Vagina (tissue), 2 donors: ENCODE results near the gene CRYBA2. TPM values are rescaled to one million over a fixed set of nuclear protein-coding genes. Genes with fewer than 3 reads are reported as not detected.

Experiments
- DNase-seq, 2 donors: peaks; one replicate each; pipeline ENCODE4 v3.0.0-alpha.2; 2017; ENCODE audit errors: extremely low spot score in 2 of 2
- H3K27ac ChIP-seq: fragments of 200-600 bp; sonication (generic); one replicate; pipeline ENCODE4 v1.5.1; 2019
- H3K27me3 ChIP-seq: fragments of 200-600 bp; sonication (generic); one replicate; pipeline ENCODE4 v1.5.1; 2019
- H3K36me3 ChIP-seq, 2 donors: fragments of 200-600 bp; sonication (generic); one replicate each; pipeline ENCODE4 v1.5.1; 2017 to 2019
- H3K4me1 ChIP-seq: fragments of 200-600 bp; sonication (generic); one replicate; pipeline ENCODE4 v1.5.1; 2019
- H3K4me3 ChIP-seq, 2 donors: fragments of 200-600 bp; sonication (generic); 1 replicate in 1 of 2; 2 replicates in 1 of 2; pipeline ENCODE4 v1.5.1; 2016 to 2019
- H3K9me3 ChIP-seq: fragments of 200-600 bp; sonication (generic); one replicate; pipeline ENCODE4 v1.5.1; 2019
- POLR2A ChIP-seq, 2 donors: fragments of 450-650 bp; IDR thresholded peaks; one replicate each; pipeline ENCODE4 v1.6.1; 2017; ENCODE audit warnings: antibody characterized with exemption in 2 of 2, mild to moderate bottlenecking in 2 of 2, moderate library complexity in 2 of 2
- POLR2AphosphoS5 ChIP-seq, 2 donors: sonication (generic); formaldehyde crosslinking; IDR thresholded peaks; one replicate each; pipeline ENCODE4 v1.9.0; 2017; ENCODE audit warnings: antibody characterized with exemption in 2 of 2, mild to moderate bottlenecking in 2 of 2, low read depth in 1 of 2; ENCODE audit not compliant: insufficient read depth in 1 of 2
- intact Hi-C: fragments of 100-400 bp; cut with DNase I; formaldehyde crosslinking; loops from one replicate; pipeline ENCODE4 v1.15.1; 2023
- total RNA-seq: library from RNA; depleted of rRNA; stranded (reverse); fragments of >200 nt; gene quantifications from one replicate; pipeline ENCODE4 v1.2.3, GENCODE V29; 2016
- TF ChIP-seq, protein P1 (sequence below), 3 experiments: fragments of 450-650 bp in 2 of 3; fragments of 200-600 bp in 1 of 3; sonication (generic) in 1 of 3; IDR thresholded peaks; one replicate each; pipeline ENCODE4 v1.5.1; 2017 to 2019; ENCODE audit warnings: antibody characterized with exemption in 3 of 3, mild to moderate bottlenecking in 2 of 3, moderate library complexity in 2 of 3

Gene CRYBA2
- total RNA-seq, 1 donor from 2014 or later, result not detected

DNA sequence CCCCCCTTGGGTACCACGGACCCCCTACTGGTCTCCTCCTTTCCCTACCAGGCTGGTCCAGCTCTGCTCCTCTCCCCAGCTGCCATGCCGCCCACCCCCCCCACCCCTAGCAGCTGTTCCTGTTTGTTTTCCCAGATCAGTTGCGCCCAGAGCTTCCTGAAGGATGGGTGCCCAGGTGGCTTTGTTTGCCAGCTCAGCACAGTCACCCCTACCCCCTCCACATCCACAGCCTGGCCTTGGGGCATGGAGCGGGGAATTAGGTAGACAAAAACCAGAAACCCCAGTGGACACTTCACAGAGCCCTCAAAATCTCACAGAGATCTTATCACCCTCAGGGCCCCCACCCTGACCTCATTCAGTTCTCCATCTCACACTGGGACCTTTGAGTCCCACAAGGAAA is 3.7 kb upstream of the CRYBA2 start:
- no peaks in the 10 kb centered on the region for H3K9me3 ChIP-seq
- H3K4me1 ChIP-seq, result peaks cover 35% of the 10 kb centered on the region
- intact Hi-C loops, result no loop called here
- H3K4me3 ChIP-seq, result no peak overlapping the region
- TF ChIP-seq POLR2AphosphoS5 (IDR thresholded peaks at IDR 0.05; ENCODE audit: insufficient read depth in 1 of 2, low read depth in 1 of 2) (no peak), POLR2A (IDR thresholded peaks at IDR 0.05) (no peak)
- TF ChIP-seq, protein P1, sequence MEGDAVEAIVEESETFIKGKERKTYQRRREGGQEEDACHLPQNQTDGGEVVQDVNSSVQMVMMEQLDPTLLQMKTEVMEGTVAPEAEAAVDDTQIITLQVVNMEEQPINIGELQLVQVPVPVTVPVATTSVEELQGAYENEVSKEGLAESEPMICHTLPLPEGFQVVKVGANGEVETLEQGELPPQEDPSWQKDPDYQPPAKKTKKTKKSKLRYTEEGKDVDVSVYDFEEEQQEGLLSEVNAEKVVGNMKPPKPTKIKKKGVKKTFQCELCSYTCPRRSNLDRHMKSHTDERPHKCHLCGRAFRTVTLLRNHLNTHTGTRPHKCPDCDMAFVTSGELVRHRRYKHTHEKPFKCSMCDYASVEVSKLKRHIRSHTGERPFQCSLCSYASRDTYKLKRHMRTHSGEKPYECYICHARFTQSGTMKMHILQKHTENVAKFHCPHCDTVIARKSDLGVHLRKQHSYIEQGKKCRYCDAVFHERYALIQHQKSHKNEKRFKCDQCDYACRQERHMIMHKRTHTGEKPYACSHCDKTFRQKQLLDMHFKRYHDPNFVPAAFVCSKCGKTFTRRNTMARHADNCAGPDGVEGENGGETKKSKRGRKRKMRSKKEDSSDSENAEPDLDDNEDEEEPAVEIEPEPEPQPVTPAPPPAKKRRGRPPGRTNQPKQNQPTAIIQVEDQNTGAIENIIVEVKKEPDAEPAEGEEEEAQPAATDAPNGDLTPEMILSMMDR (IDR thresholded peaks at IDR 0.05), result no peak
- H3K27ac ChIP-seq, result no peak overlapping the region
- no peaks in the 10 kb centered on the region for H3K36me3 ChIP-seq
- DNase-seq, result no peak
- peaks cover 34% of the 10 kb centered on the region for H3K27me3 ChIP-seq

DNA sequence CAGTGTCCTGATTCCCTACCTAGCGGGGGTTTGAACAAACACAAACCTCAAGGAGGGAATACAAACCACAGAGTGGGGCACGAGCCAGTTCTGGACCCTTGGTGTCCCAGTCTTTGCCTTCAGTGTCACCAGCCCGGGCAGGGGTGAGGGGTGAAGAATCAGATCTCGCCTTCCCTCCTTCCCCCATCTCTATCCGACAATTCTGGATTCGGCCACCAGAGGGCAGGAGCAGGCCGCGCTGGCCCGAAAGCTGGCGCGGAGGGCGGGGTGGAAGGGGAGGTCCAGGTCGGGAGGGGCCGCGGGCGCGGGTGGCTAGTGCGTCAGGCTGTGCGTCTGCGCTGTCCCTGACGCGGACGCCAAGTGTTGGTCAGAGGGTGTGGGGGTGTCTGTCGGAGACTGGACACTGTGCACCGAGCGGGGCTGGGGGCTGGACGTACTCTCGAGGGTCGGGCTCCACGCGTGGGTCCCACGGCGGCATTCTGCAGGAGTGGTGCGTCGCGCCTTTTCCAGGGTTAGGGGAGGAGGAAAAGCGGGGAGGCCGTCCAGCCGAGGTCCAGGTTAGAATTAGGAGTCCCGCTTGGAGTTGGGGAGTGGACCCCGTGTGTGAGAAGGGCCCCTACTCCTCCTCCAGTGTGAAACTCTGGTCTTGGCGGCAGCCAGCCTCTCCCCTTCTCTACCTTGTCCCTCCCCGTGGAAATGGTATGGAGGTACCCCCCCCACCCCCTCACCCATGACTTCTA is 2.9 kb upstream of the CRYBA2 start:
- H3K27me3 ChIP-seq, result peaks cover 31% of the 10 kb centered on the region
- H3K9me3 ChIP-seq, result no peaks in the 10 kb centered on the region
- H3K27ac ChIP-seq, result no peak overlapping the region
- H3K4me1 ChIP-seq, result peaks cover 27% of the 10 kb centered on the region
- no peak for DNase-seq
- H3K36me3 ChIP-seq, result no peaks in the 10 kb centered on the region
- H3K4me3 ChIP-seq, result peak overlapping the region; percentile 17 to 41
- intact Hi-C loops, result no loop called here
- TF ChIP-seq POLR2AphosphoS5 (IDR thresholded peaks at IDR 0.05; ENCODE audit: insufficient read depth in 1 of 2, low read depth in 1 of 2), result peak; percentile 37 to 52
- no peak for TF ChIP-seq POLR2A (IDR thresholded peaks at IDR 0.05)
- TF ChIP-seq, protein P1 (IDR thresholded peaks at IDR 0.05), result peak; percentile 67 to 79 (median 74)

GRCh38 chr2:218995561-218995960 is 2.3 kb upstream of the CRYBA2 start:
- TF ChIP-seq, protein P1 (IDR thresholded peaks at IDR 0.05), result no peak
- Histone ChIP-seq H3K4me1 (peaks cover 27% of the 10 kb centered on the region), H3K27me3 (peaks cover 31% of the 10 kb centered on the region), H3K27ac (no peak overlapping the region), H3K9me3 (no peaks in the 10 kb centered on the region), H3K36me3 (no peaks in the 10 kb centered on the region), H3K4me3 (no peak overlapping the region)
- DNase-seq, result no peak
- intact Hi-C loops, result no loop called here

DNA sequence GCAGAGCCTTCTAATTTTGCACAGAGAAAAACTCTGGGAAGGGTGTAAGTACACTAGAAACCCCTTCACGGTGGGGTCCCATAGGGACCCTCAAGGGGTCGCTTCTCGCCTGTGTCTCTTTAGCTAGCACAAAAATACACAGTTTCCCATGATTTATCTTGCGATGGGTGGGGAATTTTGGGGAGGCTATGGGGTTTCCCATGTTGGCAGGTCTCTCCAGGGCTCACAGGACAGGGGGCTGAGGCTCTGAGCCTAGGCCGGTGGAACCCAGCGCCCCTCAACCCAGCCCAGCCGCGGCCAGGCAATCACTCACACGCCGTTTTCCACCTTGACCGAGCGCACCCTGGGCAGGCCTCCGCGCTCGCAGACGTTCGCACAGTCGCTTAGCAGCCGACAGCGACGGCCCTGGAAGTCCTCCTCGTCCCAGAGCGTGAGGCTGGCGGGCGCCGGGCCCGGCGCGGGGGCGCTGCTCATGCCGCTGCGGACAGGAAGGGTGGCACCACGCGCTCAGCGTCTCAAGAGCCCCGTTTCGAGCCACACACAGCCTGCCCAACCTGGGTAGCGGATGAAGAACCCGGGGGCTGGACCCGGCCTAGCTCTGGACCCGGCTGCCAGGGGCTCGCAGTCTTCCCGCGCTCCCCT is 398 bp downstream of the CRYBA2 start:
- TF ChIP-seq POLR2A (IDR thresholded peaks at IDR 0.05) (no peak), POLR2AphosphoS5 (IDR thresholded peaks at IDR 0.05; ENCODE audit: insufficient read depth in 1 of 2, low read depth in 1 of 2) (no peak)
- TF ChIP-seq, protein P1 (IDR thresholded peaks at IDR 0.05), result no peak
- Histone ChIP-seq H3K27me3 (peaks cover 31% of the 10 kb centered on the region), H3K27ac (no peak overlapping the region)

GRCh38 chr2:218992196-218992595 is 1.0 kb downstream of the CRYBA2 start:
- TF ChIP-seq POLR2A (IDR thresholded peaks at IDR 0.05) (no peak), POLR2AphosphoS5 (IDR thresholded peaks at IDR 0.05; ENCODE audit: insufficient read depth in 1 of 2, low read depth in 1 of 2) (no peak)
- TF ChIP-seq, protein P1 (IDR thresholded peaks at IDR 0.05), result no peak
- H3K27me3 ChIP-seq, result peaks cover 31% of the 10 kb centered on the region
- no peaks in the 10 kb centered on the region for H3K36me3 ChIP-seq
- intact Hi-C loops, result no loop called here
- no peak overlapping the region for H3K27ac ChIP-seq
- H3K4me1 ChIP-seq, result peaks cover 27% of the 10 kb centered on the region
- no peak for DNase-seq
- no peaks in the 10 kb centered on the region for H3K9me3 ChIP-seq
- H3K4me3 ChIP-seq, result no peak overlapping the region

More for the DNA sequence above, 398 bp downstream of the CRYBA2 start:
- intact Hi-C loops, result no loop called here
- Histone ChIP-seq H3K4me3 (peak overlapping the region; percentile 32 to 37), H3K9me3 (no peaks in the 10 kb centered on the region), H3K4me1 (peaks cover 27% of the 10 kb centered on the region), H3K36me3 (no peaks in the 10 kb centered on the region)
- no peak for DNase-seq
